VCaP (cell line): ENCODE measurements around the gene ADGRA1.
"Not testable (repeated sequence)": the region's sequence is repeated elsewhere in the genome, so short reads cannot be mapped to it uniquely, and the experiment has no call there.

ENCODE experiments used
- H3K27ac ChIP-seq: fragments of 450-650 bp; 2 replicates; pipeline ENCODE4 v1.5.1; 2017
- CTCF ChIP-seq: fragments of 450-650 bp; conservative IDR thresholded peaks from 2 replicates; pipeline ENCODE4 v1.5.1; 2017; ENCODE audit warnings: mild to moderate bottlenecking, moderate library complexity

ADGRA1 gene

GRCh38 chr10:133133471-133134231 lies 45.9 kb downstream of the ADGRA1 start:
- TF ChIP-seq CTCF: no peak

GRCh38 chr10:133134411-133135115 lies 46.8 kb downstream of the ADGRA1 start:
- no peak for TF ChIP-seq CTCF

More at GRCh38 chr10:133133471-133134231, 45.9 kb downstream of the ADGRA1 start:
- H3K27ac ChIP-seq: no peak overlapping the region

GRCh38 chr10:133135116-133135465 lies 47.4 kb downstream of the ADGRA1 start:
- no peak for TF ChIP-seq CTCF

More at GRCh38 chr10:133134411-133135115, 46.8 kb downstream of the ADGRA1 start:
- H3K27ac ChIP-seq: no peak overlapping the region

GRCh38 chr10:133137486-133138145 lies 49.9 kb downstream of the ADGRA1 start:
- H3K27ac ChIP-seq: not testable (repeated sequence)

More at GRCh38 chr10:133135116-133135465, 47.4 kb downstream of the ADGRA1 start:
- no peak overlapping the region for H3K27ac ChIP-seq

GRCh38 chr10:133139551-133140065 lies 51.9 kb downstream of the ADGRA1 start:
- TF ChIP-seq CTCF: no peak
- H3K27ac ChIP-seq: no peak overlapping the region

GRCh38 chr10:133140417-133141143 lies 52.9 kb downstream of the ADGRA1 start:
- no peak for TF ChIP-seq CTCF

GRCh38 chr10:133141144-133141957 lies 53.6 kb downstream of the ADGRA1 start:
- no peak for TF ChIP-seq CTCF

More at GRCh38 chr10:133140417-133141143, 52.9 kb downstream of the ADGRA1 start:
- no peak overlapping the region for H3K27ac ChIP-seq

More at GRCh38 chr10:133141144-133141957, 53.6 kb downstream of the ADGRA1 start:
- no peak overlapping the region for H3K27ac ChIP-seq
